ENCODE data around the gene ZNF598.

DNA sequence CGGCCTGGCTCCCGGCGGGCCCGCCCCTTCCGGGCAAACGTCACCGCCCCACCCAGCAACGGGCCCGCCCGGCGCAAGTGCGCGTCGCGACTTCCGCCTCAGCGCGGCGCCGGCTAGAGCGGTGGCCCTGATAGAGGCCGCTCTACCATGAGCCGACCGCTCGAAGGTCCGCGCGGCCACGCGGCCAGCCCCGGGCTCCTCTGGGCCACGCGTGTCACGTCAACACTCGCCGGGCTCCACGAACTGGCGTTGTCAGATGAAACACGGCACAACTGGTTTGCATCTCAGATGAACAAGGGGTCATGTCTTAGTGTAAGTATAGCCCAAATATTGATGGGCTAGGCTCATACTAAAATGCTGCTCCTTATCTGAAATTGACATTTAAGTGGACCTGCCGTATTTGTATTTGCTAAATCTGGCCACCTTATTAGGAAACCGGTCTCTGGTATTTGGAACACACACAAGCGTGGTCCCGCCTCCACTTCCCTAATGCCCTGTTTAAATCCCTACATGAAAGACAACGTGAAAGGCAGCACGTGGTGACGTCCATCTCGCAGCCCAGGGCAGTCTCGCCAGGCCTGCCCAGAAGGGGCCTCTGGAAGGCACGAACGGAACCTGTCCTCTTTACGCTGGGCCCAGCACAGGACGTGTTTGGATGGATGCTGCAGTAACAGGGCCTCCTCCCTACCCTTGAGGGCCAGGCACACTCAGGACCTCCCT, at the start of gene ZNF598:
- peak; percentile 33; the same call in 1 of the 2 replicates for TF ChIP-seq ZFP3 (CRISPR knock-in tag; IDR thresholded peaks at IDR 0.05)
- TF ChIP-seq ZFP30 (CRISPR knock-in tag; IDR thresholded peaks at IDR 0.05) = no peak
- TF ChIP-seq ZNF70 (CRISPR knock-in tag; IDR thresholded peaks at IDR 0.05) = no peak
- peak; percentile 57; the same call in 1 of the 2 replicates for TF ChIP-seq SNAI2 (CRISPR knock-in tag; IDR thresholded peaks at IDR 0.05)
- no peak for TF ChIP-seq OSR1 (CRISPR knock-in tag; IDR thresholded peaks at IDR 0.05)
- no peak for TF ChIP-seq PATZ1 (CRISPR knock-in tag; IDR thresholded peaks at IDR 0.05; ENCODE audit: borderline replicate concordance)
- no peak for TF ChIP-seq GLIS3 (CRISPR knock-in tag; IDR thresholded peaks at IDR 0.05)
- no peak for TF ChIP-seq ISL1 (CRISPR knock-in tag; IDR thresholded peaks at IDR 0.05)
